Measurements from ENCODE around the gene MAP3K9.
"Not testable (repeated sequence)": the region's sequence is repeated elsewhere in the genome, so short reads cannot be mapped to it uniquely, and the experiment has no call there.

The MAP3K9 gene

DNA sequence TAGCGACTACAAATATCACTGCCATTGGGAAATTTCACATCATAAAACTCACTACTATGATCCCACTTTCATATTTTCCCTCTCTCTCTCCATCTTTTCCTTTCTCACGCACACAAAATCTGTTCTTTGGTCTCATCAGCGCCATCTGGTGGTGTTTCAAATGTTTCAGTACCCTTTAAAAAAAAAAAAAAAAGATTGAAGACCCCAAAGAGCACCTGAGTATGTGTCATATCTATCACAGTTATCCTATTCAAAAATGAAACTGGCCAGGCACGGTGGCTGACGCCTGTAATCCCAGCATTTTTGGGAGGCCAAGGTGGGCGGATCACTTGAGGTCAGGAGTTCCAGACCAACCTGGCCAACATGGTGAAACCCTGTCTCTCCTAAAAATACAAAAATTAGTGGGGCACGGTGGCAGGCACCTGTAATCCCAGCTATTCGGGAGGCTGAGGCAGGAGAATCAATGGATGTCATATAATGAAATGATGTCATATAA, 95.2 kb downstream of the MAP3K9 start:
- Mint-ChIP-seq H3K4me3 (no peak overlapping the region), H3K27ac (no peak overlapping the region), H3K4me1 (ENCODE audit: low read depth) (peaks cover 2% of the 10 kb centered on the region)

GRCh38 chr14:70713511-70713916, 95.8 kb downstream of the MAP3K9 start:
- Mint-ChIP-seq H3K27ac (no peak overlapping the region), H3K36me3 (ENCODE audit: low read depth) (no peaks in the 10 kb centered on the region), H3K4me3 (no peak overlapping the region), H3K9me3 (no peaks in the 10 kb centered on the region), H3K4me1 (ENCODE audit: low read depth) (peaks cover 2% of the 10 kb centered on the region), H3K27me3 (ENCODE audit: low read depth) (peaks cover 8% of the 10 kb centered on the region)

More for the DNA sequence above, 95.2 kb downstream of the MAP3K9 start:
- no peaks in the 10 kb centered on the region for H3K9me3 Mint-ChIP-seq
- peaks cover 8% of the 10 kb centered on the region for H3K27me3 Mint-ChIP-seq (ENCODE audit: low read depth)
- no peaks in the 10 kb centered on the region for H3K36me3 Mint-ChIP-seq (ENCODE audit: low read depth)

GRCh38 chr14:70713096-70713495, 96.2 kb downstream of the MAP3K9 start:
- Mint-ChIP-seq H3K4me1 (ENCODE audit: low read depth) (peaks cover 2% of the 10 kb centered on the region), H3K9me3 (no peaks in the 10 kb centered on the region), H3K4me3 (no peak overlapping the region), H3K27ac (no peak overlapping the region), H3K27me3 (ENCODE audit: low read depth) (peaks cover 8% of the 10 kb centered on the region), H3K36me3 (ENCODE audit: low read depth) (no peaks in the 10 kb centered on the region)

DNA sequence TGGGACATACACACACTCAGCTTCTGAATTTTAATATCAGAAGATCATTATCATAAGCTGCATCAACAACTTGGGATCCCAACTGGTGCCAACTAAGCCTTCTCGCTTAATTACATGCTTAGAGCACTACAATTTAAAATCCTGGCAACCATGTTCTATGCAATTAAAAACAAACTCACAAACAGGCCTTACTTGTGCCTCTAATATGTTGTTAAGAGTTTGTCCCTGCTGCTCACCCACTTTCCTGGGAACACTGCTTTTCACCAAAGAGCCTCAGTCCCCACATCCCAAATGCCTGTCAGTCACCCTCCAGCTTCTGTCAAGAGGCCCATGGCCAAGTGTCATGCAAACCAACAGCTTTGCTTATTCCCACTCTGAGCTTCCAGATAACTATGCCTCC, 97.9 kb downstream of the MAP3K9 start:
- H3K9me3 Mint-ChIP-seq: no peaks in the 10 kb centered on the region
- no peak overlapping the region for H3K27ac Mint-ChIP-seq
- peaks cover 11% of the 10 kb centered on the region for H3K27me3 Mint-ChIP-seq (ENCODE audit: low read depth)
- H3K36me3 Mint-ChIP-seq (ENCODE audit: low read depth): no peaks in the 10 kb centered on the region
- no peak overlapping the region for H3K4me3 Mint-ChIP-seq
- H3K4me1 Mint-ChIP-seq (ENCODE audit: low read depth): peaks cover 2% of the 10 kb centered on the region

- no peak overlapping the region for H3K27ac Mint-ChIP-seq
Measured at GRCh38 chr14:70709726-70710382, 99.5 kb downstream of the MAP3K9 start.

DNA sequence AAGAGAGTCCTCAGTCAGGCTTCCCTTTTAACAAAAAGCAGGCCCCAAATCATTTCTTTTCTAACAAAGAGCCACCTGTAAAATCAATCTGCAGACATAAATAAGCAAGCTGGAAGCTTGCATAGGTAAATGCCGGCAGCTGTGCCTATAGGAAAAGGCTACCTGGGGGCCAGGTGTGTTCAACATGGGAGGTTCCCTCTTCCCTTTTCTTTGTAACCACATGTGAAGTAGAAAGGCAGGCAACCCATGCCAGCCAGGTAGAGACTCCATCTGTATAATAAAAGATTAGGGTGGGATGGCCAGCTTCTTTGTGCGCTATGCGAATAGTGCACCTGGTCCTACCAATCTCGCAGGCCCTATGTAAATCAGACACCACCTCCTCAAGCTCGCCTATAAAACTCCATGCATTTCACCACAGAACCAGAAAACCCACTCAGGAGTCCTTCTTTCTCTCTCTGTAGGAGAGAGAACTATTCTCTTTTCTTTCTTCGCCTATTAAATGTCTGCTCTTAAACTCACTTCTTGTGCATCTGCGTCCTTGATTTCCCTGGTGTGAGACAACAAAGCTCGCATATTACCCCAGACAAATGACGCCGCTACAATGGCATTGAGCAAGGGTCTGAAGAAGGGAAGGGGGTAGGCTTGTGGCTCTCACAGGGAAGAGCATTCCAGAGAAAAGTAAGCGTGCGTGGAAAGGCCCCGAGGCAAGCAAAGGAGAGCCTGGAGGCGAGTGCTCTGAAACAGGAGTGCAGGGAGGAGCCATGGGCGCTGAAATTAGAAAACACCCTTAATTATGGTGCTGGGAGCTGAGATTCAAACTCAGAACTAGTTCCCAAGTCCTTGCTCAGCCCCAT, 100.4 kb downstream of the MAP3K9 start:
- H3K4me3 Mint-ChIP-seq: no peak overlapping the region
- peaks cover 21% of the 10 kb centered on the region for H3K27me3 Mint-ChIP-seq (ENCODE audit: low read depth)
- H3K36me3 Mint-ChIP-seq (ENCODE audit: low read depth): no peaks in the 10 kb centered on the region
- H3K4me1 Mint-ChIP-seq (ENCODE audit: low read depth): peaks cover under 1% of the 10 kb centered on the region
- no peaks in the 10 kb centered on the region for H3K9me3 Mint-ChIP-seq
- H3K27ac Mint-ChIP-seq: no peak overlapping the region

More at GRCh38 chr14:70709726-70710382, 99.5 kb downstream of the MAP3K9 start:
- peaks cover 17% of the 10 kb centered on the region for H3K27me3 Mint-ChIP-seq (ENCODE audit: low read depth)
- no peaks in the 10 kb centered on the region for H3K9me3 Mint-ChIP-seq
- no peak overlapping the region for H3K4me3 Mint-ChIP-seq
- no peaks in the 10 kb centered on the region for H3K36me3 Mint-ChIP-seq (ENCODE audit: low read depth)
- peaks cover 2% of the 10 kb centered on the region for H3K4me1 Mint-ChIP-seq (ENCODE audit: low read depth)

GRCh38 chr14:70707138-70708038, 101.9 kb downstream of the MAP3K9 start:
- H3K27ac Mint-ChIP-seq: no peak overlapping the region
- no peaks in the 10 kb centered on the region for H3K4me1 Mint-ChIP-seq (ENCODE audit: low read depth)
- H3K36me3 Mint-ChIP-seq (ENCODE audit: low read depth): no peaks in the 10 kb centered on the region
- H3K4me3 Mint-ChIP-seq: no peak overlapping the region
- H3K9me3 Mint-ChIP-seq: no peaks in the 10 kb centered on the region
- H3K27me3 Mint-ChIP-seq (ENCODE audit: low read depth): peaks cover 21% of the 10 kb centered on the region

- Mint-ChIP-seq H3K27ac (no peak overlapping the region), H3K36me3 (ENCODE audit: low read depth) (no peaks in the 10 kb centered on the region), H3K9me3 (no peaks in the 10 kb centered on the region), H3K4me1 (ENCODE audit: low read depth) (no peaks in the 10 kb centered on the region), H3K4me3 (no peak overlapping the region), H3K27me3 (ENCODE audit: low read depth) (peaks cover 21% of the 10 kb centered on the region)
Measured at GRCh38 chr14:70706177-70706576, 103.1 kb downstream of the MAP3K9 start.

GRCh38 chr14:70704960-70705359, 104.4 kb downstream of the MAP3K9 start:
- Mint-ChIP-seq H3K4me3 (no peak overlapping the region), H3K36me3 (ENCODE audit: low read depth) (no peaks in the 10 kb centered on the region), H3K9me3 (no peaks in the 10 kb centered on the region), H3K4me1 (ENCODE audit: low read depth) (no peaks in the 10 kb centered on the region), H3K27ac (no peak overlapping the region), H3K27me3 (ENCODE audit: low read depth) (peaks cover 21% of the 10 kb centered on the region)

GRCh38 chr14:70703621-70704168, 105.6 kb downstream of the MAP3K9 start:
- not testable (repeated sequence) for H3K36me3 Mint-ChIP-seq (ENCODE audit: low read depth); H3K27ac Mint-ChIP-seq; H3K4me1 Mint-ChIP-seq (ENCODE audit: low read depth); H3K4me3 Mint-ChIP-seq; H3K9me3 Mint-ChIP-seq
- peaks cover 21% of the 10 kb centered on the region for H3K27me3 Mint-ChIP-seq (ENCODE audit: low read depth)

GRCh38 chr14:70702161-70702560, 107.2 kb downstream of the MAP3K9 start:
- Mint-ChIP-seq H3K9me3 (no peaks in the 10 kb centered on the region), H3K4me3 (no peak overlapping the region), H3K27ac (no peak overlapping the region), H3K27me3 (ENCODE audit: low read depth) (peaks cover 21% of the 10 kb centered on the region), H3K4me1 (ENCODE audit: low read depth) (no peaks in the 10 kb centered on the region), H3K36me3 (ENCODE audit: low read depth) (no peaks in the 10 kb centered on the region)

- peaks cover 19% of the 10 kb centered on the region for H3K27me3 Mint-ChIP-seq (ENCODE audit: low read depth)
- H3K9me3 Mint-ChIP-seq: no peaks in the 10 kb centered on the region
- H3K36me3 Mint-ChIP-seq (ENCODE audit: low read depth): no peaks in the 10 kb centered on the region
- no peak overlapping the region for H3K4me3 Mint-ChIP-seq
- H3K4me1 Mint-ChIP-seq (ENCODE audit: low read depth): no peaks in the 10 kb centered on the region
- no peak overlapping the region for H3K27ac Mint-ChIP-seq
Measured at GRCh38 chr14:70701610-70702009, 107.7 kb downstream of the MAP3K9 start.

DNA sequence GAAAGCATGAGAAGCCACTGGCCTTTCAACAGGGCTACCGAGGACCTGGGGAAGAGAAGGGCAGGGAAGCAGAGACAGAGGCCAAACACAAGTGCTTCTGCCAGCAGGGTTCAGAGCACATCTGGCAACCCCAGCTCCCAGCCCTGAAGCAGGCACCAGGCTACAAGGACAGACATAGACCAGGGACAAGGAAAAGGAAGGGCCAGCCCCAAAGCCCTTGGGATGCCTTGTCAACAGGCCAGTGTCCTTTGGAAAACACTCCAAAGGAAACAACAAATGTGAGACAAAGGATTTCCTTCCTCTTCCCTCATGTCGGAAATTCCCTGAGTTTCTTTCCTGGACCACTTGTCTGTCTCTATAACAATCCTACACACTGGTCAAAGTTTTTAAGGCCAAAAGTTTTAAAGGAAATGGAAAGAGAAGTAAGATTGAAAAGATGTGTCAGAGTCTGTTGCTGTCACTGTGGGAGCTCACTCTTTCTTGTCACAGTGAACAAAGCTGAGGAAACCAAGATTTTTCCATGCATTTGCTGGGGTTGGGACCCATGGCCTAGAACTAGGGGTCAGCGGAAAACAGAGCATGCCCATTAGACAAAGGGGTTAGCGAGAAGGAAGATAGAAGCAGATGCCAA, 108.2 kb downstream of the MAP3K9 start:
- no peaks in the 10 kb centered on the region for H3K9me3 Mint-ChIP-seq
- H3K4me1 Mint-ChIP-seq (ENCODE audit: low read depth): no peaks in the 10 kb centered on the region
- H3K4me3 Mint-ChIP-seq: no peak overlapping the region
- no peak overlapping the region for H3K27ac Mint-ChIP-seq
- no peaks in the 10 kb centered on the region for H3K36me3 Mint-ChIP-seq (ENCODE audit: low read depth)
- H3K27me3 Mint-ChIP-seq (ENCODE audit: low read depth): peaks cover 14% of the 10 kb centered on the region

DNA sequence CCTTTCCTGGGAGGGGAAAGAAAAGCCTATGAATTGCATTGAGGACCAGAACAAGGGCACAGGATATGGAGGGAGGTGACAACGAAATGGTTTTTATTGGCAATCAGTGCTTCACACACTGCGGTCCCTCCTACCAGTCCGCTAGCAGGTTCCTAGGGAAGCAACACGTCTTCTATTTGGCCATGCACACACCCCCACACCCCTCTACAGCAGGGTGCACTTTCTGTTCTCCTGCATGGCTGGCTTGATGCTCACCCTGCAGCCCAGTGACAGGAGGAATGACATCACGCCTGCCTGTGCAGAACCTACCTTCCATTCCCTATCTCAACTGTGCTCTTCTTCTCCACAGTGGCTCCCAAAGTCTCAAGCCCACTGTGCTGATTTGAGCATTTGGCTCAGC, 109.7 kb downstream of the MAP3K9 start:
- no peak overlapping the region for H3K4me3 Mint-ChIP-seq
- no peaks in the 10 kb centered on the region for H3K9me3 Mint-ChIP-seq
- peaks cover 2% of the 10 kb centered on the region for H3K27me3 Mint-ChIP-seq (ENCODE audit: low read depth)
- H3K27ac Mint-ChIP-seq: no peak overlapping the region
- no peaks in the 10 kb centered on the region for H3K4me1 Mint-ChIP-seq (ENCODE audit: low read depth)
- no peaks in the 10 kb centered on the region for H3K36me3 Mint-ChIP-seq (ENCODE audit: low read depth)
